ENCODE results near the gene FANCC. TPM values are rescaled to one million over a fixed set of nuclear protein-coding genes. Genes with fewer than 3 reads are reported as not detected.

The FANCC gene
- total and polyA plus RNA-seq, 2 of the 8 experiments (the other 6 are each of a cell fraction or from before 2014, with no cell fraction given): 7.8 to 15.2 TPM

DNA sequence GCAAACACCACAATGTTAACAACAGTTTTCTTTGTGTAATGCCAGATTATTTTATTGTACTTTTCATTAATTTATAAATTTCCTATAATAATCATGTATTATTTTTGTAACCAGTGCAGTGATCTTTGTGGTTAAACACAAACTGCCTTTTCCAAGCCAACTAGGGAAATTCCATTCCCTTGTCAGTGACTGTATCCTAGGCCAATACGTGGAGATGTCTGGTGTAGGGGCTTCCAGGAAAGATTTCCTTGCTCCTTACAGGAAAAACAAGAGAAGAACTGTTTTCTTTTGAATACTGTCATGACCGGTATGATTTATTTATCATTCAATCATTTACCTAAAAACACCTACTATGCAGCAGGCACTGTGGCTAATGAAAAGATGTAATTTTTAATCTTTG is 31.4 kb downstream of the FANCC start:
- no peak overlapping the region for H3K27ac ChIP-seq (ENCODE audit: low read depth, low read length)
- H3K79me1 ChIP-seq (ENCODE audit: low read depth, low read length): peaks cover 3% of the 10 kb centered on the region; the same call in 1 of the 2 replicates
- H4K91ac ChIP-seq (replicated peaks; ENCODE audit: insufficient read length, low read length): no peak overlapping the region
- no peak for DNase-seq (ENCODE audit: low read depth in 1 of 2, low spot score in 2 of 2)
- no peak overlapping the region for H3K56ac ChIP-seq (replicated peaks; ENCODE audit: insufficient read length, low read depth, low read length)
- no peak overlapping the region for H3K14ac ChIP-seq (ENCODE audit: insufficient read length)
- CTCF ChIA-PET (ENCODE audit: partially characterized antibody): no interaction called here
- H2AK5ac ChIP-seq (ENCODE audit: low read depth, low read length): no peak overlapping the region
- 83% methylated on average over 2 of the region's 2 CpGs; no CpG with 5 or more reads in 1 of the 2 experiments for WGBS, 2 experiments (ENCODE audit: extremely low coverage in 1 of 2, insufficient coverage in 1 of 2, insufficient read length in 1 of 2, insufficient replicate concordance in 2 of 2, low coverage in 1 of 2, low lambda C conversion rate in 2 of 2, missing lambda C conversion rate in 1 of 2)
- no peaks in the 10 kb centered on the region for H3K27me3 ChIP-seq (replicated peaks in 1 of 4; ENCODE audit: control insufficient read depth in 3 of 4, extremely low read depth in 1 of 4, insufficient read depth in 3 of 4, low read length in 3 of 4)
- no peaks in the 10 kb centered on the region for H3K23me2 ChIP-seq (ENCODE audit: low read depth, low read length)
- no peaks in the 10 kb centered on the region for H3K9me3 ChIP-seq (ENCODE audit: insufficient read depth in 2 of 2, low read depth in 1 of 2, low read length in 1 of 2)
- no peak overlapping the region for H4K8ac ChIP-seq (ENCODE audit: extremely low read depth, insufficient read depth, low read length)
- H2AFZ ChIP-seq (ENCODE audit: low read length): no peak overlapping the region
- FAIRE-seq: no peak
- H3K23ac ChIP-seq (ENCODE audit: insufficient read length): no peak overlapping the region
- no peak overlapping the region for H2BK12ac ChIP-seq (ENCODE audit: low read depth, low read length)
- no peak overlapping the region for H2BK15ac ChIP-seq (ENCODE audit: low read length)
- POLR2A ChIA-PET (ENCODE audit: partially characterized antibody): no interaction called here
- no peaks in the 10 kb centered on the region for H4K20me1 ChIP-seq (replicated peaks in 1 of 2; ENCODE audit: control insufficient read depth in 1 of 2, insufficient read depth in 2 of 2, low read length in 2 of 2)
- no peak overlapping the region for H2BK5ac ChIP-seq (ENCODE audit: low read depth, low read length)
- no peak overlapping the region for H4K5ac ChIP-seq (ENCODE audit: insufficient read length, low read depth, low read length)
- H3K9ac ChIP-seq (replicated peaks in 1 of 4; ENCODE audit: extremely low read depth in 1 of 4, low read depth in 3 of 4, low read length in 3 of 4): no peak overlapping the region
- H3K4ac ChIP-seq (replicated peaks; ENCODE audit: insufficient read length, low read depth, low read length): no peak overlapping the region
- H3K4me2 ChIP-seq (ENCODE audit: insufficient read depth in 1 of 2, low read depth in 2 of 2, low read length in 2 of 2): no peak overlapping the region
- no peak overlapping the region for H2BK20ac ChIP-seq (ENCODE audit: low read length)
- H3K79me2 ChIP-seq (ENCODE audit: control insufficient read depth in 1 of 2, insufficient read depth in 2 of 2, low read length in 2 of 2): 0 out of 4 replicates have a peak, but pooled peaks cover 0 to 2% of the 10 kb centered on the region in 2 experiments
- no peak overlapping the region for H3K18ac ChIP-seq (ENCODE audit: extremely low read depth, low read length)
- H3K4me3 ChIP-seq (ENCODE audit: extremely low read depth in 1 of 4, insufficient read depth in 2 of 4, low read depth in 3 of 4, low read length in 4 of 4): no peak overlapping the region
- H2BK120ac ChIP-seq (replicated peaks; ENCODE audit: low read depth, low read length): no peak overlapping the region
- H3K36me3 ChIP-seq (ENCODE audit: control insufficient read depth in 2 of 4, insufficient read depth in 4 of 4, low read length in 3 of 4): no peaks in the 10 kb centered on the region
- H3K4me1 ChIP-seq (replicated peaks in 1 of 4; ENCODE audit: control insufficient read depth in 3 of 4, insufficient read depth in 4 of 4, low read length in 3 of 4): no peaks in the 10 kb centered on the region
- TF ChIP-seq, protein P1, sequence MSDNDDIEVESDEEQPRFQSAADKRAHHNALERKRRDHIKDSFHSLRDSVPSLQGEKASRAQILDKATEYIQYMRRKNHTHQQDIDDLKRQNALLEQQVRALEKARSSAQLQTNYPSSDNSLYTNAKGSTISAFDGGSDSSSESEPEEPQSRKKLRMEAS (IDR thresholded peaks at IDR 0.05): no peak
- no peak for TF ChIP-seq BCL11A (IDR thresholded peaks at IDR 0.05; ENCODE audit: low read depth in 2 of 2, low read length in 2 of 2)
- TF ChIP-seq EZH2 (IDR thresholded peaks at IDR 0.05; ENCODE audit: low read depth, low read length, severe bottlenecking): no peak
- TF ChIP-seq NANOG (IDR thresholded peaks at IDR 0.05; ENCODE audit: insufficient read depth, low read depth, low read length, poor library complexity, severe bottlenecking): no peak
- TF ChIP-seq, protein P2, sequence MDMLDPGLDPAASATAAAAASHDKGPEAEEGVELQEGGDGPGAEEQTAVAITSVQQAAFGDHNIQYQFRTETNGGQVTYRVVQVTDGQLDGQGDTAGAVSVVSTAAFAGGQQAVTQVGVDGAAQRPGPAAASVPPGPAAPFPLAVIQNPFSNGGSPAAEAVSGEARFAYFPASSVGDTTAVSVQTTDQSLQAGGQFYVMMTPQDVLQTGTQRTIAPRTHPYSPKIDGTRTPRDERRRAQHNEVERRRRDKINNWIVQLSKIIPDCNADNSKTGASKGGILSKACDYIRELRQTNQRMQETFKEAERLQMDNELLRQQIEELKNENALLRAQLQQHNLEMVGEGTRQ (IDR thresholded peaks at IDR 0.05; ENCODE audit: low read length): no peak
- TF ChIP-seq TAF1 (IDR thresholded peaks at IDR 0.05; ENCODE audit: low read depth, low read length): no peak
- no peak for TF ChIP-seq HDAC2 (IDR thresholded peaks at IDR 0.05; ENCODE audit: borderline replicate concordance in 1 of 2, low read depth in 2 of 2, low read length in 2 of 2)
- TF ChIP-seq SRF (IDR thresholded peaks at IDR 0.05; ENCODE audit: low read depth, low read length): no peak
- no peak for TF ChIP-seq POU5F1 (IDR thresholded peaks at IDR 0.05; ENCODE audit: low read depth, low read length)
- TF ChIP-seq, protein P3, sequence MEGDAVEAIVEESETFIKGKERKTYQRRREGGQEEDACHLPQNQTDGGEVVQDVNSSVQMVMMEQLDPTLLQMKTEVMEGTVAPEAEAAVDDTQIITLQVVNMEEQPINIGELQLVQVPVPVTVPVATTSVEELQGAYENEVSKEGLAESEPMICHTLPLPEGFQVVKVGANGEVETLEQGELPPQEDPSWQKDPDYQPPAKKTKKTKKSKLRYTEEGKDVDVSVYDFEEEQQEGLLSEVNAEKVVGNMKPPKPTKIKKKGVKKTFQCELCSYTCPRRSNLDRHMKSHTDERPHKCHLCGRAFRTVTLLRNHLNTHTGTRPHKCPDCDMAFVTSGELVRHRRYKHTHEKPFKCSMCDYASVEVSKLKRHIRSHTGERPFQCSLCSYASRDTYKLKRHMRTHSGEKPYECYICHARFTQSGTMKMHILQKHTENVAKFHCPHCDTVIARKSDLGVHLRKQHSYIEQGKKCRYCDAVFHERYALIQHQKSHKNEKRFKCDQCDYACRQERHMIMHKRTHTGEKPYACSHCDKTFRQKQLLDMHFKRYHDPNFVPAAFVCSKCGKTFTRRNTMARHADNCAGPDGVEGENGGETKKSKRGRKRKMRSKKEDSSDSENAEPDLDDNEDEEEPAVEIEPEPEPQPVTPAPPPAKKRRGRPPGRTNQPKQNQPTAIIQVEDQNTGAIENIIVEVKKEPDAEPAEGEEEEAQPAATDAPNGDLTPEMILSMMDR (IDR thresholded peaks at IDR 0.05; ENCODE audit: control extremely low read depth in 1 of 3, insufficient read depth in 1 of 3, low read depth in 1 of 3, low read length in 3 of 3): no peak
